ENCODE data around the gene CDK16. TPM values are rescaled to one million over a fixed set of nuclear protein-coding genes. Genes with fewer than 3 reads are reported as not detected.
"Not testable (repeated sequence)": the region's sequence is repeated elsewhere in the genome, so short reads cannot be mapped to it uniquely, and the experiment has no call there.

Gene CDK16
- polyA plus RNA-seq, 1 donor from 2014 or later = 16.8 TPM

- Mint-ChIP-seq H3K27ac (peak overlapping the region in 1 of 3 donors; percentile 13), H3K4me1 (peaks cover 0 to 7% (median 4%) of the 10 kb centered on the region in 3 donors), H3K36me3 (peaks cover 1% of the 10 kb centered on the region), H3K4me3 (peak overlapping the region in 1 of 4 donors; percentile 12), H3K27me3 (no peaks in the 10 kb centered on the region), H3K9me3 (peaks cover 0 to 2% (median 0%) of the 10 kb centered on the region in 3 donors)
Measured at GRCh38 chrX:47235691-47236103, 17.2 kb downstream of the CDK16 start.

GRCh38 chrX:47239199-47239598 lies 20.7 kb downstream of the CDK16 start:
- no peak overlapping the region for H3K27ac Mint-ChIP-seq
- H3K9me3 Mint-ChIP-seq = no peaks in the 10 kb centered on the region
- peak overlapping the region in 1 of 4 donors; percentile 9 for H3K4me3 Mint-ChIP-seq
- peaks cover 0 to 5% (median 1%) of the 10 kb centered on the region in 3 donors for H3K4me1 Mint-ChIP-seq
- no peaks in the 10 kb centered on the region for H3K27me3 Mint-ChIP-seq
- peaks cover 5% of the 10 kb centered on the region for H3K36me3 Mint-ChIP-seq

GRCh38 chrX:47239898-47240545 lies 21.5 kb downstream of the CDK16 start:
- Mint-ChIP-seq H3K4me3 (no peak overlapping the region), H3K27ac (no peak overlapping the region), H3K4me1 (peaks cover 0 to 5% (median 0%) of the 10 kb centered on the region in 3 donors), H3K36me3 (peaks cover 5% of the 10 kb centered on the region), H3K27me3 (no peaks in the 10 kb centered on the region), H3K9me3 (no peaks in the 10 kb centered on the region)

GRCh38 chrX:47240619-47241018 lies 22.1 kb downstream of the CDK16 start:
- Mint-ChIP-seq H3K27me3 (no peaks in the 10 kb centered on the region), H3K36me3 (peaks cover 5% of the 10 kb centered on the region), H3K27ac (peak overlapping the region in 1 of 3 donors; percentile 23), H3K9me3 (no peaks in the 10 kb centered on the region), H3K4me1 (no peaks in the 10 kb centered on the region), H3K4me3 (no peak overlapping the region)

GRCh38 chrX:47241201-47242011 lies 22.9 kb downstream of the CDK16 start:
- H3K4me1 Mint-ChIP-seq = no peaks in the 10 kb centered on the region
- no peaks in the 10 kb centered on the region for H3K9me3 Mint-ChIP-seq
- H3K27ac Mint-ChIP-seq = peak overlapping the region in 1 of 3 donors; percentile 16
- no peak overlapping the region for H3K4me3 Mint-ChIP-seq
- no peaks in the 10 kb centered on the region for H3K27me3 Mint-ChIP-seq
- peaks cover 8% of the 10 kb centered on the region for H3K36me3 Mint-ChIP-seq

- Mint-ChIP-seq H3K4me1 (no peaks in the 10 kb centered on the region), H3K27me3 (no peaks in the 10 kb centered on the region), H3K4me3 (no peak overlapping the region), H3K27ac (no peak overlapping the region), H3K9me3 (no peaks in the 10 kb centered on the region), H3K36me3 (peaks cover 8% of the 10 kb centered on the region)
Measured at GRCh38 chrX:47242321-47242720, 23.8 kb downstream of the CDK16 start.

- peaks cover 12% of the 10 kb centered on the region for H3K36me3 Mint-ChIP-seq
- H3K27ac Mint-ChIP-seq = no peak overlapping the region
Measured at GRCh38 chrX:47243351-47243750, 24.9 kb downstream of the CDK16 start.

GRCh38 chrX:47244676-47245075 lies 26.2 kb downstream of the CDK16 start:
- no peak overlapping the region for H3K4me3 Mint-ChIP-seq
- H3K27me3 Mint-ChIP-seq = no peaks in the 10 kb centered on the region
- H3K36me3 Mint-ChIP-seq = peaks cover 14% of the 10 kb centered on the region
- no peak overlapping the region for H3K27ac Mint-ChIP-seq
- no peaks in the 10 kb centered on the region for H3K4me1 Mint-ChIP-seq
- no peaks in the 10 kb centered on the region for H3K9me3 Mint-ChIP-seq

More at GRCh38 chrX:47243351-47243750, 24.9 kb downstream of the CDK16 start:
- Mint-ChIP-seq H3K27me3 (no peaks in the 10 kb centered on the region), H3K4me1 (no peaks in the 10 kb centered on the region), H3K9me3 (no peaks in the 10 kb centered on the region), H3K4me3 (no peak overlapping the region)

- Mint-ChIP-seq H3K36me3 (peaks cover 14% of the 10 kb centered on the region), H3K9me3 (no peaks in the 10 kb centered on the region), H3K4me3 (no peak overlapping the region), H3K27me3 (no peaks in the 10 kb centered on the region), H3K27ac (no peak overlapping the region), H3K4me1 (no peaks in the 10 kb centered on the region)
Measured at GRCh38 chrX:47245156-47245555, 26.7 kb downstream of the CDK16 start.

- no peak overlapping the region for H3K4me3 Mint-ChIP-seq
- H3K36me3 Mint-ChIP-seq = peaks cover 9% of the 10 kb centered on the region
- H3K9me3 Mint-ChIP-seq = no peaks in the 10 kb centered on the region
- H3K27ac Mint-ChIP-seq = peak overlapping the region in 2 of 3 donors; percentile 21 to 35
- no peaks in the 10 kb centered on the region for H3K27me3 Mint-ChIP-seq
- H3K4me1 Mint-ChIP-seq = no peaks in the 10 kb centered on the region
Measured at GRCh38 chrX:47247206-47247998, 28.9 kb downstream of the CDK16 start.

GRCh38 chrX:47247999-47248320 lies 29.5 kb downstream of the CDK16 start:
- Mint-ChIP-seq H3K9me3 (no peaks in the 10 kb centered on the region), H3K36me3 (peaks cover 9% of the 10 kb centered on the region), H3K27ac (peak overlapping the region in 1 of 3 donors; percentile 21), H3K27me3 (no peaks in the 10 kb centered on the region), H3K4me1 (no peaks in the 10 kb centered on the region), H3K4me3 (no peak overlapping the region)

- no peak overlapping the region for H3K4me3 Mint-ChIP-seq
- no peaks in the 10 kb centered on the region for H3K9me3 Mint-ChIP-seq
- no peaks in the 10 kb centered on the region for H3K27me3 Mint-ChIP-seq
- no peaks in the 10 kb centered on the region for H3K4me1 Mint-ChIP-seq
- H3K36me3 Mint-ChIP-seq = peaks cover 9% of the 10 kb centered on the region
- H3K27ac Mint-ChIP-seq = no peak overlapping the region
Measured at GRCh38 chrX:47248576-47248975, 30.1 kb downstream of the CDK16 start.

GRCh38 chrX:47250017-47250347 lies 31.5 kb downstream of the CDK16 start:
- H3K36me3 Mint-ChIP-seq = peaks cover 12% of the 10 kb centered on the region
- no peaks in the 10 kb centered on the region for H3K4me1 Mint-ChIP-seq
- no peak overlapping the region for H3K27ac Mint-ChIP-seq
- no peak overlapping the region for H3K4me3 Mint-ChIP-seq
- H3K9me3 Mint-ChIP-seq = peaks cover 0 to 6% (median 0%) of the 10 kb centered on the region in 3 donors
- H3K27me3 Mint-ChIP-seq = no peaks in the 10 kb centered on the region

GRCh38 chrX:47257620-47258019 lies 39.1 kb downstream of the CDK16 start:
- H3K36me3 Mint-ChIP-seq, H3K4me3 Mint-ChIP-seq, H3K27me3 Mint-ChIP-seq, H3K9me3 Mint-ChIP-seq, H3K27ac Mint-ChIP-seq, H3K4me1 Mint-ChIP-seq: not testable (repeated sequence)

GRCh38 chrX:47264483-47265173 lies 46.1 kb downstream of the CDK16 start:
- Mint-ChIP-seq H3K36me3 (no peaks in the 10 kb centered on the region), H3K27me3 (peaks cover 8% of the 10 kb centered on the region), H3K27ac (no peak overlapping the region), H3K4me1 (no peaks in the 10 kb centered on the region), H3K4me3 (no peak overlapping the region), H3K9me3 (peaks cover 0 to 2% (median 0%) of the 10 kb centered on the region in 3 donors)

All from IgD-negative memory B cell (primary cell).